GM23338 (cell line): ENCODE data around the gene SPATA31C1. TPM values are rescaled to one million over a fixed set of nuclear protein-coding genes. Genes with fewer than 3 reads are reported as not detected.

ENCODE experiments used
- ATAC-seq: fragments of 200-7000 bp; cut with Tn5 transposase; 3 replicates; pipeline ENCODE4 v1.9.1; 2020
- DNase-seq: peaks from one replicate; pipeline ENCODE4 v3.0.0-alpha.2; 2015; ENCODE audit warnings: low spot score
- H2AFZ ChIP-seq: fragments of 200-600 bp; sonication (generic); 2 replicates; pipeline ENCODE4 v1.8.0; 2016; ENCODE audit warnings: antibody characterized with exemption, mild to moderate bottlenecking, moderate library complexity
- H3F3A ChIP-seq: fragments of 200-600 bp; sonication (generic); replicated peaks from 2 replicates; pipeline ENCODE4 v1.8.0; 2017; ENCODE audit warnings: antibody characterized with exemption, mixed run types, low read depth
- H3K27ac ChIP-seq: fragments of 200-600 bp; sonication (generic); 2 replicates; pipeline ENCODE4 v1.6.1; 2016; ENCODE audit warnings: low read depth
- H3K27me3 ChIP-seq: fragments of 200-600 bp; sonication (generic); 2 replicates; pipeline ENCODE4 v1.8.0; 2016; ENCODE audit warnings: mild to moderate bottlenecking, mixed run types, moderate library complexity; ENCODE audit not compliant: insufficient read depth
- H3K36me3 ChIP-seq: fragments of 200-600 bp; sonication (generic); 2 replicates; pipeline ENCODE4 v1.8.0; 2016; ENCODE audit warnings: mild to moderate bottlenecking; ENCODE audit not compliant: insufficient read depth
- H3K4me1 ChIP-seq: fragments of 200-600 bp; sonication (generic); 2 replicates; pipeline ENCODE4 v1.8.0; 2016; ENCODE audit warnings: mild to moderate bottlenecking, moderate library complexity; ENCODE audit not compliant: insufficient read depth
- H3K4me2 ChIP-seq: fragments of 200-600 bp; sonication (generic); 2 replicates; pipeline ENCODE4 v1.7.1; 2017; ENCODE audit warnings: mixed run types
- H3K4me3 ChIP-seq: fragments of 200-600 bp; sonication (generic); 2 replicates; pipeline ENCODE4 v1.6.1; 2016; ENCODE audit warnings: mixed run types
- H3K79me2 ChIP-seq: fragments of 200-600 bp; sonication (generic); replicated peaks from 2 replicates; pipeline ENCODE4 v1.8.0; 2017; ENCODE audit warnings: mild to moderate bottlenecking; ENCODE audit not compliant: insufficient read depth
- H3K9me2 ChIP-seq: fragments of 200-600 bp; sonication (generic); 2 replicates; pipeline ENCODE4 v1.8.0; 2017; ENCODE audit not compliant: insufficient read depth
- H4K20me1 ChIP-seq: fragments of 200-600 bp; sonication (generic); replicated peaks from 2 replicates; pipeline ENCODE4 v1.8.0; 2017; ENCODE audit warnings: mild to moderate bottlenecking; ENCODE audit not compliant: insufficient read depth
- H3K27ac Mint-ChIP-seq: 2 replicates; pipeline ENCODE4 v1.8.0; 2020; ENCODE audit warnings: inconsistent platforms, mild to moderate bottlenecking, moderate library complexity, mixed read lengths
- H3K27me3 Mint-ChIP-seq: 3 replicates; pipeline ENCODE4 v1.8.0; 2022; ENCODE audit warnings: low read depth, mild to moderate bottlenecking, moderate library complexity, mixed read lengths, inconsistent platforms; ENCODE audit not compliant: insufficient read depth, poor library complexity
- H3K36me3 Mint-ChIP-seq: 3 replicates; pipeline ENCODE4 v1.8.0; 2021; ENCODE audit warnings: low read depth, mild to moderate bottlenecking, inconsistent platforms, moderate library complexity, mixed read lengths
- H3K4me1 Mint-ChIP-seq: 3 replicates; pipeline ENCODE4 v1.8.0; 2020; ENCODE audit warnings: mild to moderate bottlenecking, inconsistent platforms, mixed read lengths
- H3K4me3 Mint-ChIP-seq: 3 replicates; pipeline ENCODE4 v1.8.0; 2021; ENCODE audit warnings: moderate library complexity, mild to moderate bottlenecking, inconsistent platforms, mixed read lengths
- H3K9me3 Mint-ChIP-seq: 3 replicates; pipeline ENCODE4 v1.8.0; 2020; ENCODE audit warnings: moderate library complexity, mild to moderate bottlenecking, inconsistent platforms, mixed read lengths
- CREB1 ChIP-seq: fragments of 250-450 bp; sonication (Bioruptor Pico); IDR thresholded peaks from 2 replicates; pipeline ENCODE4 v1.5.0; 2020; ENCODE audit warnings: low read depth, mild to moderate bottlenecking, moderate library complexity
- CTCF ChIP-seq, 2 experiments: fragments of 200-600 bp in 1 of 2; sonication (generic) in 1 of 2; conservative IDR thresholded peaks; 2 replicates each; pipeline versions ENCODE4 v1.5.1 to v1.6.1; 2016 to 2017; ENCODE audit warnings: antibody characterized with exemption in 2 of 2, low read depth in 2 of 2, mild to moderate bottlenecking in 2 of 2, moderate library complexity in 1 of 2
- ETS1 ChIP-seq: IDR thresholded peaks from 2 replicates; pipeline ENCODE4 v1.6.1; 2016; ENCODE audit warnings: antibody characterized with exemption
- EZH2 ChIP-seq: fragments of 200-600 bp; sonication (generic); IDR thresholded peaks from one replicate; pipeline ENCODE4 v1.8.0; 2017; ENCODE audit warnings: antibody characterized with exemption, mild to moderate bottlenecking, low read depth; ENCODE audit not compliant: unreplicated experiment
- NANOG ChIP-seq: IDR thresholded peaks from 2 replicates; pipeline ENCODE4 v1.6.1; 2016; ENCODE audit warnings: antibody characterized with exemption, borderline replicate concordance
- REST ChIP-seq: IDR thresholded peaks from one replicate; pipeline ENCODE4 v1.6.1; 2018; ENCODE audit warnings: antibody characterized with exemption; ENCODE audit not compliant: unreplicated experiment
- STAT1 ChIP-seq: IDR thresholded peaks from one replicate; pipeline ENCODE4 v1.6.1; 2016; ENCODE audit warnings: antibody characterized with exemption; ENCODE audit not compliant: unreplicated experiment
- ZNF114 ChIP-seq: fragments of 250-450 bp; sonication (Bioruptor Pico); IDR thresholded peaks from 2 replicates; pipeline ENCODE4 v1.5.0; 2020; ENCODE audit warnings: mild to moderate bottlenecking, moderate library complexity
- ZNF331 ChIP-seq: fragments of 250-450 bp; sonication (Bioruptor Pico); IDR thresholded peaks from 2 replicates; pipeline ENCODE4 v1.5.0; 2020; ENCODE audit warnings: low read depth, mild to moderate bottlenecking, moderate library complexity
- ZNF462 ChIP-seq: fragments of 250-450 bp; sonication (Bioruptor Pico); IDR thresholded peaks from 2 replicates; pipeline ENCODE4 v1.5.0; 2020; ENCODE audit warnings: mild to moderate bottlenecking, moderate library complexity
- polyA plus RNA-seq: library from polyadenylated mRNA; unstranded; fragments of >200 nt; fragmentation: Nextera tagmentation; extraction: Ambion mirVana; gene quantifications from 2 replicates; pipeline ENCODE4 v1.2.1, GENCODE V29; 2016
- total RNA-seq: library from RNA; depleted of rRNA; stranded (reverse); fragments of >200 nt; shearing (Covaris generic); gene quantifications from 2 replicates; pipeline ENCODE4 v1.2.3, GENCODE V29; 2014

Gene SPATA31C1
- total and polyA plus RNA-seq, 2 experiments from 2014 or later, result not detected

- no peak overlapping the region for H2AFZ ChIP-seq
Measured at GRCh38 chr9:87888501-87888900, 29.3 kb upstream of the SPATA31C1 start.

More at GRCh38 chr9:87888501-87888900, 29.3 kb upstream of the SPATA31C1 start:
- ATAC-seq, result no peak
- Mint-ChIP-seq H3K4me1 (no peaks in the 10 kb centered on the region), H3K4me3 (no peak overlapping the region), H3K9me3 (peaks cover 2% of the 10 kb centered on the region; the same call in 2 of the 3 replicates), H3K36me3 (no peaks in the 10 kb centered on the region), H3K27ac (no peak overlapping the region), H3K27me3 (peaks cover 5% of the 10 kb centered on the region)
- H4K20me1 ChIP-seq, result no peaks in the 10 kb centered on the region
- H3K36me3 ChIP-seq, result no peaks in the 10 kb centered on the region
- H3K9me2 ChIP-seq, result no peaks in the 10 kb centered on the region
- no peaks in the 10 kb centered on the region for H3K79me2 ChIP-seq
- no peak for DNase-seq
- no peaks in the 10 kb centered on the region for H3K4me1 ChIP-seq
- H3F3A ChIP-seq, result no peaks in the 10 kb centered on the region
- H3K4me3 ChIP-seq, result no peak overlapping the region
- no peak overlapping the region for H3K4me2 ChIP-seq
- no peak overlapping the region for H3K27ac ChIP-seq
- TF ChIP-seq EZH2, result no peak
- TF ChIP-seq CREB1 (CRISPR knock-in tag), result no peak
- no peak for TF ChIP-seq REST
- no peak for TF ChIP-seq ETS1
- TF ChIP-seq NANOG, result no peak
- no peak for TF ChIP-seq ZNF331 (CRISPR knock-in tag)
- no peak for TF ChIP-seq CTCF (conservative IDR thresholded peaks at IDR 0.05; ENCODE audit: low read depth in 2 of 2)
- no peak for TF ChIP-seq ZNF114
- no peak for TF ChIP-seq STAT1
- no peak for TF ChIP-seq ZNF462 (CRISPR knock-in tag)
- no peaks in the 10 kb centered on the region for H3K27me3 ChIP-seq
